NB4 (cell line): Measurements from ENCODE around the gene COL9A3.

Experiments used
- POLR2A ChIP-seq: IDR thresholded peaks from 2 replicates; pipeline ENCODE4 v1.6.1; 2011; ENCODE audit warnings: mild to moderate bottlenecking; ENCODE audit not compliant: insufficient read length; ENCODE audit errors: extremely low read depth
- TF ChIP-seq, protein P1 (sequence below): IDR thresholded peaks from one replicate; pipeline ENCODE4 v1.5.1; 2012; ENCODE audit warnings: low read depth, low read length
- TF ChIP-seq, protein P2 (sequence below): IDR thresholded peaks from 2 replicates; pipeline ENCODE4 v1.6.1; 2011; ENCODE audit warnings: low read depth, low read length

DNA sequence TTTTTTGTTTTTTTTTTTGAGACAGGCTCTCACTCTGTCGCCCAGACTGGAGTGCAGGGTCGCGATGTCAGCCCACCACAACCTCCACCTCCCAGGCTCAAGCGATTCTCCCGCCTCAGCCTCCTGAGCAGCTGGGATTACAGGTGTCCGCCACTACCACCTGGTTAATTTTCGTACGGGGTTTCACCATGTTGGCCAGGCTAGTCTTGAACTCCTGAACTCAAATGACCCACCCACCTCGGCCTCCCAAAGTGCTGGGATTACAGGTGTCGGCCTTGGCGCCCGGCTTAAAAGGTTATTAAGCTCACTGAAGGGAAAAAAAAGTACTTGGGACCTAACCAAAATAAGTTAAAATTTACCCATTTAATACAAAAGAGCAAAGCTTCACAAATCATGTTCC lies 42.9 kb downstream of the COL9A3 start:
- TF ChIP-seq, protein P1, sequence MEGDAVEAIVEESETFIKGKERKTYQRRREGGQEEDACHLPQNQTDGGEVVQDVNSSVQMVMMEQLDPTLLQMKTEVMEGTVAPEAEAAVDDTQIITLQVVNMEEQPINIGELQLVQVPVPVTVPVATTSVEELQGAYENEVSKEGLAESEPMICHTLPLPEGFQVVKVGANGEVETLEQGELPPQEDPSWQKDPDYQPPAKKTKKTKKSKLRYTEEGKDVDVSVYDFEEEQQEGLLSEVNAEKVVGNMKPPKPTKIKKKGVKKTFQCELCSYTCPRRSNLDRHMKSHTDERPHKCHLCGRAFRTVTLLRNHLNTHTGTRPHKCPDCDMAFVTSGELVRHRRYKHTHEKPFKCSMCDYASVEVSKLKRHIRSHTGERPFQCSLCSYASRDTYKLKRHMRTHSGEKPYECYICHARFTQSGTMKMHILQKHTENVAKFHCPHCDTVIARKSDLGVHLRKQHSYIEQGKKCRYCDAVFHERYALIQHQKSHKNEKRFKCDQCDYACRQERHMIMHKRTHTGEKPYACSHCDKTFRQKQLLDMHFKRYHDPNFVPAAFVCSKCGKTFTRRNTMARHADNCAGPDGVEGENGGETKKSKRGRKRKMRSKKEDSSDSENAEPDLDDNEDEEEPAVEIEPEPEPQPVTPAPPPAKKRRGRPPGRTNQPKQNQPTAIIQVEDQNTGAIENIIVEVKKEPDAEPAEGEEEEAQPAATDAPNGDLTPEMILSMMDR = no peak
- TF ChIP-seq, protein P2, sequence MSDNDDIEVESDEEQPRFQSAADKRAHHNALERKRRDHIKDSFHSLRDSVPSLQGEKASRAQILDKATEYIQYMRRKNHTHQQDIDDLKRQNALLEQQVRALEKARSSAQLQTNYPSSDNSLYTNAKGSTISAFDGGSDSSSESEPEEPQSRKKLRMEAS = no peak
- TF ChIP-seq POLR2A = no peak
